DLD1 (cell line): Measurements from ENCODE around the gene PSKH1.
"Not testable (repeated sequence)": the region's sequence is repeated elsewhere in the genome, so short reads cannot be mapped to it uniquely, and the experiment has no call there.

Experiments
- in situ Hi-C: cut with HindIII; loops from 2 replicates; pipeline ENCODE4 v1.10.0; 2017; ENCODE audit warnings: low sequenced_read_pairs

The PSKH1 gene

GRCh38 chr16:67936880-67937605, 44.0 kb downstream of the PSKH1 start:
- in situ Hi-C loops = no loop called here

GRCh38 chr16:67937713-67938112, 44.7 kb downstream of the PSKH1 start:
- in situ Hi-C loops = not testable (repeated sequence)

- in situ Hi-C loops = no loop called here
These were observed 46.7 kb downstream of the PSKH1 start for GRCh38 chr16:67939507-67940445.

GRCh38 chr16:67940446-67941089, 47.5 kb downstream of the PSKH1 start:
- in situ Hi-C loops = no loop called here

DNA sequence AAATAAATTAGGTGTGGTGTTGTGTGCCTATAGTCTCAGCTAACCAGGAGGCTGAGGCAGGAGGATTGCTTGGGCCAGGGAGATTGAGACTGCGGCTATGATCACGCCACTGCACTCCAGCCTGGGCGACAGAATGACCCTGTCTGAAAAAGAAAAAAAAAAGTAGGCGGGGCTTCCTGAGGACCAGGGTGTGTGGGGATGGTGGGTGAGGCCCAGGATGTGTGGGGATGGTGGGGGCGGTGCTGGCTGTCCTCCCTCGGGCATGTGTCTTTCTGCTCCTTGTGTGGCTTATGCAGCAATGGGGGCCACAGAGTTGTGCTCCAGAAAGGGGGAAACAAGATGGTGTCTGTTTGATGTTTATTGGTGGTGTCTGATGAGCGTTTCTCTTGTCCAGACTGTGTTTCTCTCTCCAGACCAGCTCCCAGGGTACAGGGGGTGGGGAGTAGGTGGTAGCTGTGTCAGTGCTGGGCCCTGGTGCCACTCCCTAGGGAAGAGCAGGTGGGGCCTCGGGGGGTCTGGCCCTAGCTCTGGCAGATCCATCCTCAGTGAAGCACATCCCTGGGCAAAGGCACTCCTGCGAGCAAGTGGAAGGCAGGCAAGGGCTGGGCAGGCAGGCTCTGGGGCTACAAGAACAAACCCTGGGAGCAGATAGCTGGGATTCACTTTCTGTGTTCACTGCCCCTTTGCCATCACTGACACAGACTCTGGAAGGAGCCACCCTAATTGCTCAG, 48.6 kb downstream of the PSKH1 start:
- in situ Hi-C loops = no loop called here

- in situ Hi-C loops = no loop called here
These were observed 49.1 kb downstream of the PSKH1 start for GRCh38 chr16:67942200-67942509.

DNA sequence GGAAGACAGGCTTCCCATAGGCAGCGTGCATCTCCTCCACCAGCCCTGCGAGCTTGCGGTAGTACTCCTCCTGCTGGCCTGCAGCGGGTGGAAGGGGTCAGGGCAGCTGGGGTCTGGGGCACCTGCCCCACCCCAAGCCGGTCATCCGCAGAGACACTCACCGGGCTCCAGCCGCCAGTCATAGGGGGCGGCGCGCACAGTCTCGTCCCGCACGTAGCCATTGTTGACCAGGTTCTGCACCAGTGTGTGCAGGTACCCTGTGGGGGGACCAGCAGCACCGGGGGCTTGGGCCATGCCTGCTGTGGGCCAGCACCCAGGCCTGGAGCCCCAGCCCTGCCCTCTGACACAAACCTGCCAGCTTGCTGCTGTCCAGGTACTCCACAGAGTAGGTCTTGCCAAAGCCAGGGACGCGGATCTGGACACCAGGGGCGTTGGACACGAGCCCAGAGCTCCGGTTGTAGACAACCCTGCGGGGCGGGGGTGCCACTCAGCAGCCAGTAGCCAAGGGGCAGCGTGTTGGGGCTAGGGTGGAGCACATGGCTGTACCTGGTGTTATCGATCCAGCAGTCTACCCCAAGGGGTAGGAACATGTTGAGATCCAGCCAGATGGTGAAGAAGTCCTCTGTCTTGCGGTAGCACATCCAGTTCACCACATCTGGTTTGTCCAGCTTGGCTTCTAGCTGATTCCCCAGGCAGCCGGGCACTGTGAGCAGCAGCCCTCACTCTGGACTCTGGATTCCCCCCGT, 49.6 kb downstream of the PSKH1 start:
- in situ Hi-C loops = no loop called here

DNA sequence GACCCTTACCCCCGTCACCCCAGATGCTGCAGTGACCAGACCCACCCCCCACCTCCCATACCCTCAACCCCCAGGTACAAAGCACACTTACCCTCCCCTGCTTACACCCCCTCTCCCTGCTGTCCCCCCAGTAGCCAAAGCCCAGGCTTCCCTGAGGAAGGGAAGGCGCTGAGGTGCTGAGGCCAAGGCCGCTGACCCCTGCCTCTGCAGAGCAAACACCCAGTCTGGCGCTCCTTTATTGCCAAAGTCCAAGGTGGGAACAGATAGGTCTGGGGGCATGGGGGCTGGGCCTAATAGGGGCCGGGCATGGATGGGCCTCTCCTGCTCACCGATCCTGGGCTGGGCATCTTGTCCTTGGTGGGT, 50.2 kb downstream of the PSKH1 start:
- in situ Hi-C loops = no loop called here

- in situ Hi-C loops = no loop called here
These were observed 50.8 kb downstream of the PSKH1 start, which contains the start of gene LCAT for GRCh38 chr16:67943619-67944504. TSS of gene LCAT (minus strand) at chr16:67944120. CDS start at chr16:67944101, 19 bp downstream.

DNA sequence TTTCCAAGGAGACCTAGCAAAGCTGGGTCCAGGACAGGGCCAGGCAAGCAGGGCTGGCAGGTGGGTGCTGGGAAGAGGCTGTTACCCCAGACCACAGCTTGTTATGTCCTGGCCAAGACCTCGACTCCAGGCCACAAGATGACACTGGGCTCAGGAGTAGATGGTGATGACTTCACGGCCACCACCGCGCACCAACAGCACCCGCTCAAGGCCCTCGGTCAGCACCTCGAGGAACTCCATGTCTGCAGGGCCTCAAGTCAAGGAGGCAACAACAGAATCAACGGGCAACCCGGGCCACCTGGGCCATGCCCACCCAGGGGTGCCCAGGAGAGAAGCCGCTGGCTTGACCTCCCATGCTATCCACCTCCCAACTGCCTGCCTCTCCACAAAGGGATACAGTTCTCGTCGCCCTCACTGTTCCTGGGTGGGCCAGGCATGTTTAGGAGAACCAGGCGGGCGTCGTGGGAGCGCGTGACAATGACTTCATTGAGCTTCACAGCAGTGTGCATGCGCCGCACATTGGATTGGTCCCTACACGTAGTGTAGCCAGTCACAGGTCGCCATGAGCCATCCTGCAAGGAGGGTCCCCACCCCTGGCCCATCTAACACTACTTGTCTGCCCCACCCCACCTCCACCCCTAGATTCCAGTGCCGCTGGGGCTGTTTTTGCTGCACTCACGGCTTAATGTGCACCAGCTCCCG, 51.8 kb downstream of the PSKH1 start:
- in situ Hi-C loops = no loop called here

- in situ Hi-C loops = no loop called here
These were observed 52.4 kb downstream of the PSKH1 start for GRCh38 chr16:67945392-67945933.

DNA sequence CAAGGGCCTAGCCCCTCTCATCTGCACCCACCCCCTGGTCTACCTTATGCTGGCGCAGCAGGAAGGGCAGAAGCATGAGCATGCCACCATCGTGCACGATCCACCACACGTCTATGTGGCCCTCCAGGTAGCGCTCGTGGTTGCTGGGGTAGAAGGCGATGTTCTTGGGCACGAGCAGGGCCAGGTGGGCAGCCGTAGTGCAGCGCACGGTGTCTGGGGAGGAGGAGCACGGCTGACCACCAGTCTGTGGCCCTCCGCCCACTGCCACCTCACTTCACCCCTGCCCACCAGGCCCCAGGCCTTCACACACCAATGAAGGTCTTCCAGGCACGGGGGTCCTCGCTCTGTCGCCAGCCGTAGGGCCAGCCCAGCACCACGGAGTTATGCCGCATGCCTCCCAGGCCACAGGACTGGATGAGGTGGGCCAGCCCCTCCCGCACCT, 53.1 kb downstream of the PSKH1 start:
- in situ Hi-C loops = no loop called here

DNA sequence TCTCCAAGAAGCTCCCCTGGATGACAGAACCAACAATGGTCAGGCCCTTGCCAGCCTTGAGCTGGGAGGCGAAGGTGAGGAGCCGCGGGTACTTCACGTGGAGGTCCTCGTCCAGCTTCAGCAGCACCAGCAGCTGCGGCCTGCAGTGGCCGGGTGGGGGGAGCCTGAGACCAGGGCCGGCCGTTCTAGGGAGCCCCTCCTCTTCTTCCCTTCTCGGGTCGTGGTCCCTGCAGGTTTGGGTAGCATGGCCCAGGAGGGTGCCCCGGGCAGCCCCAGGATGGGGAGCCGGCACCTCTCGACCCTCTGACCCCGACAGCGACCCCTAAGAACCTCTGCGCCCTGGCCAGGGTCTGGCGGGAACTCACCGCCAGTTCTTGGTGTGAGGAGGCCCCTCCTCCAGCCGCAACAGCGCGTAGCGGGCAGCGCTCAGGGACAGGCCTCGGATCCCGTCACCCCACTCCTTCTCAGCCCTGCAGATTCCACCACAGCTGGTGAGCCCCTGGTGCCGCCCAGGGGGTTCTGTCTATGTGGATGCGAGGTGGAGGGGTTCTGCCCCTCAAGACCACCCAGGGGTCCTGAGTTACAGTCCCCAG, 54.0 kb downstream of the PSKH1 start:
- in situ Hi-C loops = no loop called here

DNA sequence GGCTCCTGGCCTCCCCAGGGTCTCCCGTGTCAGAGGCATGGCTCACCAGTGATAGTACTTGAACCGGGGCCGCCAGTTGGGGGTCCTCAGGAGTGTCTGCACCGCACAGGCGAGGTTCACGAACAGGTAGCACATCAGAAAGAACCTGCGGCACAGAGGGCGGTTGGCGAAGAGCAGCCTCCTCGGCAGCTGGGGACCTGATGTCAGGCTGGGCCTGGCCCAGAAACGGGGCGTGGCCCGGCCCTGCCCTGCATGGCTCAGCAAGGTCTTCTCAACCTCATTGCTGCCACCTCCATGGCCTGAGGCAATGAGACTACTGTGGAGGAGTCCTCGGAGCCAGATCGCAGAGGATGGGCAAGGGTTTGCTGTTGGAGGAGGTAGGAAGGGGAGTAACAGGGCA, 55.0 kb downstream of the PSKH1 start:
- in situ Hi-C loops = no loop called here

DNA sequence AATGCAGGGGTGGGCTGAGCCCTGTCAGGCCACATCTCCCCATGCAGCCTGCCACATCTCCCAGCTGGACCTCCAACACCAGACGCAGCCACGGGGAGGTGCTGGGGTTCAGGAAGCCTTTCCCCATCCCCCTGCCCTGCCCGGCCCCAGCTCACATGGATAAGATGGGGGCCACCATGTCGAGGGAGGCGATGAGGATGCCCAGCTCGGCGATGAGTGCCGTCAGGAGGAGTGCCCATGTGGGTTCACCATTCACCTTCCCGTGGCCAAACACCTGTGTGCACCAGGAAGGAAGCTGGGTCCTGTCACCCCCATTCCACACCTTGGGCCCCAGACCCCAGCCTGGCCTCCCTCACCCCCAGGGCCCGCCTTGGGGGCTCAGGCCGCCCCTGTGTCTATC, 56.6 kb downstream of the PSKH1 start:
- in situ Hi-C loops = no loop called here

GRCh38 chr16:67950335-67950843, 57.3 kb downstream of the PSKH1 start:
- in situ Hi-C loops = no loop called here

GRCh38 chr16:67951485-67951884, 58.4 kb downstream of the PSKH1 start:
- in situ Hi-C loops = no loop called here
